A673 (cell line): Measurements from ENCODE around the gene BAAT. TPM values are rescaled to one million over a fixed set of nuclear protein-coding genes. Genes with fewer than 3 reads are reported as not detected.
"Not testable (repeated sequence)": the region's sequence is repeated elsewhere in the genome, so short reads cannot be mapped to it uniquely, and the experiment has no call there.

Experiments used
- Bru-seq: library from RNA; stranded (reverse); fragments of 400-500 nt; gene quantifications from one replicate; lab custom pipeline; 2021; lab: Mats Ljungman, UMichigan
- BruChase-seq, 2 experiments: library from RNA; stranded (reverse); fragments of 400-500 nt; gene quantifications; one replicate each; lab custom pipeline; 2021; lab: Mats Ljungman, UMichigan
- BruUV-seq: library from RNA; stranded (reverse); fragments of 400-500 nt; replicated peaks from 2 replicates; lab custom pipeline; 2021; lab: Mats Ljungman, UMichigan
- CTCF ChIA-PET: fragments of 300-600 bp; sonication (Branson Sonifier 250); formaldehyde crosslinking; loops from one replicate; lab custom pipeline; 2022; ENCODE audit warnings: antibody characterized with exemption; lab: Charles Lee
- POLR2A ChIA-PET: fragments of 300-600 bp; sonication (Branson Sonifier 250); formaldehyde crosslinking; loops from one replicate; lab custom pipeline; 2022; ENCODE audit warnings: antibody characterized with exemption; ENCODE audit not compliant: low non-redundant PET; lab: Charles Lee
- DNase-seq: peaks from one replicate; pipeline ENCODE4 v3.0.0-alpha.2; 2015; ENCODE audit warnings: low spot score
- H3K27ac ChIP-seq: fragments of 200-600 bp; sonication (generic); 2 replicates; pipeline ENCODE4 v1.5.1; 2016; ENCODE audit warnings: mixed run types, low read depth, mild to moderate bottlenecking, mixed read lengths, antibody characterized with exemption, low read length; ENCODE audit not compliant: poor library complexity, severe bottlenecking
- H3K27me3 ChIP-seq: fragments of 200-600 bp; sonication (generic); replicated peaks from 2 replicates; pipeline ENCODE4 v1.6.1; 2017; ENCODE audit warnings: mixed run types, low read depth, mild to moderate bottlenecking, mixed read lengths, antibody characterized with exemption, low read length; ENCODE audit not compliant: insufficient read depth, poor library complexity
- H3K36me3 ChIP-seq: fragments of 200-600 bp; sonication (generic); 2 replicates; pipeline ENCODE4 v1.6.1; 2016; ENCODE audit warnings: mixed run types, mild to moderate bottlenecking, mixed read lengths, antibody characterized with exemption, low read length; ENCODE audit not compliant: insufficient read depth, poor library complexity, severe bottlenecking
- H3K4me1 ChIP-seq: fragments of 200-600 bp; sonication (generic); 2 replicates; pipeline ENCODE4 v1.6.1; 2017; ENCODE audit warnings: mixed run types, mild to moderate bottlenecking, mixed read lengths, antibody characterized with exemption, low read length; ENCODE audit not compliant: insufficient read depth, poor library complexity, severe bottlenecking
- H3K4me3 ChIP-seq: fragments of 200-600 bp; sonication (generic); 2 replicates; pipeline ENCODE4 v1.5.1; 2016; ENCODE audit warnings: low read depth, mixed run types, mild to moderate bottlenecking, mixed read lengths, low read length; ENCODE audit not compliant: poor library complexity, severe bottlenecking
- H3K9me3 ChIP-seq: fragments of 200-600 bp; sonication (generic); 2 replicates; pipeline ENCODE4 v1.6.1; 2016; ENCODE audit warnings: mixed run types, low read depth, mild to moderate bottlenecking, mixed read lengths, antibody characterized with exemption, low read length; ENCODE audit not compliant: poor library complexity, severe bottlenecking
- EZH2 ChIP-seq: fragments of 200-600 bp; sonication (generic); IDR thresholded peaks from 2 replicates; pipeline ENCODE4 v1.6.1; 2017; ENCODE audit warnings: borderline replicate concordance, low read depth, mild to moderate bottlenecking, mixed read lengths, antibody characterized with exemption, low read length; ENCODE audit not compliant: poor library complexity, severe bottlenecking
- intact Hi-C: fragments of 100-400 bp; cut with micrococcal nuclease; formaldehyde crosslinking; loops from one replicate; pipeline ENCODE4 v1.10.0; 2022; ENCODE audit not compliant: unreplicated experiment
- long read RNA-seq: library from polyadenylated mRNA; stranded (forward); transcript quantifications from one replicate; pipeline ENCODE4 v2.0.0, GENCODE V29; 2022
- total RNA-seq: library from RNA; stranded (reverse); gene quantifications from 2 replicates; pipeline ENCODE4 v1.2.3, GENCODE V29; 2021
- TF ChIP-seq, protein P1 (sequence below): fragments of 300-800, 200-600 bp; sonication (generic); conservative IDR thresholded peaks from 2 replicates; pipeline ENCODE4 v1.5.1; 2017; ENCODE audit warnings: low read depth, mild to moderate bottlenecking, antibody characterized with exemption, low read length, moderate library complexity, mixed read lengths

Gene BAAT
- 0.09 and 0.17 TPM in 2 replicates for total RNA-seq
- Bru-seq, nascent RNA: percentile 48 among the genes with signal in this experiment
- BruChase-seq, experiment 1, labeled RNA remaining after a 2-hour chase: percentile 38 among the genes with signal in this experiment
- BruChase-seq, experiment 2, labeled RNA remaining after a 6-hour chase: percentile 32 among the genes with signal in this experiment
- long read RNA-seq, partial matches to known transcripts: 0 of 3 reads
- long read RNA-seq, other reads (novel, unspliced or antisense): 3 of 3 reads

DNA sequence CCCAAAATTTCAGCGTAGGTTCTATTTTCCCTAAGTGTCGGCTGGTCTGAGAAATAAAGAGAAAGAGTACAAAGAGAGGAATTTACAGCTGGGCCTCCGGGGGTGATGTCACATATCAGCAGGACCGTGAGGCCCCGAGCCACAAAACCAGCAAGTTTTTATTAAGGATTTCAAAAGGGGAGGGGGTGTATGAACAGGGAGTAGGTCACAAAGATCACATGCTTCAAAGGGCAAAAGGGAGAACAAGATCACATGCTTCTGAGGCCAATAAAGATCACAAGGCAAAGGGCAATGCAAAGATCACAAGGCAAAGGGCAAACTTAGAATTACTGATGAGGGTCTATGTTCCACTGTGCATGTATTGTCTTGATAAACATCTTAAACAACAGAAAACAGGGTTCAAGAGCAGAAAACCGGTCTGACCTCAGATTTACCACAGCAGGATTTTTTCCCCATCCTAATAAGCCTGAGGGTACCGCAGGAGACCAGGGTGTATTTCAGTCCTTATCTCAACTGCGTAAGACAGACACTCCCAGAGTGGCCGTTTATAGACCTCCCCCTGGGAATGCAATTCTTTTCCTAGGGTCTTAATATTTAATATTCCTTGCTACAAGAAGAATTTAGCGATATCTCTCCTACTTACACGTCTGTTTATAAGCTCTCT, at the start of gene BAAT:
Gene BAAT (minus strand): TSS at position 134 of the 664 bp plus-strand sequence. CDS start 13,602 bp downstream, outside the sequence.
- H3K4me1 ChIP-seq, H3K9me3 ChIP-seq, H3K27ac ChIP-seq, H3K4me3 ChIP-seq, POLR2A ChIA-PET, BruUV-seq, DNase-seq, CTCF ChIA-PET, H3K27me3 ChIP-seq: not testable (repeated sequence)
- intact Hi-C loops: loop anchor here (5.0 to 10.0 kb wide), 2 partner anchors 670 to 783 kb away; no protein-coding TSS in a partner anchor
- H3K36me3 ChIP-seq: peaks cover 16% of the 10 kb centered on the region

DNA sequence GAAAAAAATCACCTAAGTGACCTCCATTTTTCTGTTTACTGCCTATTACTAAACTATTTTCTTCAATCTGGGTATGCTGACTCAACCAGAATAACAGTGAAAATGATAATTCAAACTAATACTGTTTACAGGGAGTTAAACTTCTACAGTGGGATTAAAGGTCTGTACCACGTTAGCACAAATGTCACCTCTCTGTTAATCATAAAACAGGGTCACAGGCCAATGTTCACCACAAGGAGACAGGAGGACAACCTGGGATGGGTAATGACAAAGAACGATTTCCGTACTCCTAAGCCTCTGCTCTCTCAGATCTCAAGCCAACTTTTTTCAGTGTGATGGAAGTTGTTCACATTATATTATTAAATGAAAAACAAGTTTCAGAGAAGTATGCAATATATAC, 48.4 kb upstream of the BAAT start:
- no TSS peak for BruUV-seq
- Histone ChIP-seq H3K9me3 (no peaks in the 10 kb centered on the region), H3K36me3 (no peaks in the 10 kb centered on the region), H3K4me1 (no peaks in the 10 kb centered on the region), H3K27ac (no peak overlapping the region), H3K4me3 (no peak overlapping the region), H3K27me3 (peaks cover 25% of the 10 kb centered on the region)
- ChIA-PET CTCF (no interaction called here), POLR2A (no interaction called here)
- TF ChIP-seq, protein P1, sequence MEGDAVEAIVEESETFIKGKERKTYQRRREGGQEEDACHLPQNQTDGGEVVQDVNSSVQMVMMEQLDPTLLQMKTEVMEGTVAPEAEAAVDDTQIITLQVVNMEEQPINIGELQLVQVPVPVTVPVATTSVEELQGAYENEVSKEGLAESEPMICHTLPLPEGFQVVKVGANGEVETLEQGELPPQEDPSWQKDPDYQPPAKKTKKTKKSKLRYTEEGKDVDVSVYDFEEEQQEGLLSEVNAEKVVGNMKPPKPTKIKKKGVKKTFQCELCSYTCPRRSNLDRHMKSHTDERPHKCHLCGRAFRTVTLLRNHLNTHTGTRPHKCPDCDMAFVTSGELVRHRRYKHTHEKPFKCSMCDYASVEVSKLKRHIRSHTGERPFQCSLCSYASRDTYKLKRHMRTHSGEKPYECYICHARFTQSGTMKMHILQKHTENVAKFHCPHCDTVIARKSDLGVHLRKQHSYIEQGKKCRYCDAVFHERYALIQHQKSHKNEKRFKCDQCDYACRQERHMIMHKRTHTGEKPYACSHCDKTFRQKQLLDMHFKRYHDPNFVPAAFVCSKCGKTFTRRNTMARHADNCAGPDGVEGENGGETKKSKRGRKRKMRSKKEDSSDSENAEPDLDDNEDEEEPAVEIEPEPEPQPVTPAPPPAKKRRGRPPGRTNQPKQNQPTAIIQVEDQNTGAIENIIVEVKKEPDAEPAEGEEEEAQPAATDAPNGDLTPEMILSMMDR: no peak
- no peak for TF ChIP-seq EZH2
- no peak for DNase-seq
- intact Hi-C loops: no loop called here

DNA sequence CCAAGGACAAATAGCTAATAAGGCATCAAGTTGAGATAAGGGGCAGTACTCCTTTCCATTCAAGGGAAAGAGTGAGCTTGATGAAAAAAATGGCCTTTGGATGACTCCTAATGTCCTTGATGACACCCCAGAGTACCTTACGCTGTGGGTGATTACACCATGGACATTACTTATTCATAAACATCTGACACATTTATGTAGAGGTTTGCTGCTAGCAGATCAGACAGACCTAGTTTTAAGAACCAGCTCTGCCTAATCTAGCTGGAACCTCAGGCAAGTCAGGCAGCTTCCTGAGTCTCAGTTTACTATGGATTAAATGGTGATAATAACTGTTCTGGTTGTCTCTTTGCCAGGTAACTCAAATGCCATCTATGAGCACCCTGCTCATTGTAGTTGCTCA, 47.9 kb upstream of the BAAT start:
- H3K4me3 ChIP-seq: no peak overlapping the region
- DNase-seq: no peak
- no peaks in the 10 kb centered on the region for H3K9me3 ChIP-seq
- no peaks in the 10 kb centered on the region for H3K4me1 ChIP-seq
- H3K27me3 ChIP-seq: peaks cover 23% of the 10 kb centered on the region
- ChIA-PET CTCF (no interaction called here), POLR2A (no interaction called here)
- intact Hi-C loops: no loop called here
- BruUV-seq: no TSS peak
- no peak overlapping the region for H3K27ac ChIP-seq
- H3K36me3 ChIP-seq: no peaks in the 10 kb centered on the region
- TF ChIP-seq EZH2: no peak
- TF ChIP-seq, protein P1: no peak
